ENCODE data around the gene SDK1.

DNA sequence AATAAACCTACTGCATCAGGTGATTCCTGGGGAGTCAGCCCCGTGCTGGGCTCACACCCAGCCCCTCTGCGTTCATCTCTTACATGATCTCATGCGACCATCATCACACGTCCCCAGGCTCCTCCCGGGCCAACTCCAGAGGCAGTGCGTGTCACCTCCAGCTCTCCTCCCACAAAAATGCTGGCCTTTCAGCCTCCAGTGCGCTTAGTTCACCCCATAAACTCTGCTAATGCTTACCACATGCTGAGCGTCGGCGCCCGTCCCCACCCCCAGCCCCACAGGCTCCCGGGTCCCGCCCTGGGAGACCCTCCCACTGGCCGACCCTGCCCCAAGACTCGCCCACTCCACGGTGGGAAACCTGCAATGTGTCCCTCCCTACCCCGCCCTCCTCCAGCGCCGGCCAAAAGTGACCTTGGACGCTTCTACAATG is 816 bp upstream of the SDK1 start:
- TF ChIP-seq, protein P1, sequence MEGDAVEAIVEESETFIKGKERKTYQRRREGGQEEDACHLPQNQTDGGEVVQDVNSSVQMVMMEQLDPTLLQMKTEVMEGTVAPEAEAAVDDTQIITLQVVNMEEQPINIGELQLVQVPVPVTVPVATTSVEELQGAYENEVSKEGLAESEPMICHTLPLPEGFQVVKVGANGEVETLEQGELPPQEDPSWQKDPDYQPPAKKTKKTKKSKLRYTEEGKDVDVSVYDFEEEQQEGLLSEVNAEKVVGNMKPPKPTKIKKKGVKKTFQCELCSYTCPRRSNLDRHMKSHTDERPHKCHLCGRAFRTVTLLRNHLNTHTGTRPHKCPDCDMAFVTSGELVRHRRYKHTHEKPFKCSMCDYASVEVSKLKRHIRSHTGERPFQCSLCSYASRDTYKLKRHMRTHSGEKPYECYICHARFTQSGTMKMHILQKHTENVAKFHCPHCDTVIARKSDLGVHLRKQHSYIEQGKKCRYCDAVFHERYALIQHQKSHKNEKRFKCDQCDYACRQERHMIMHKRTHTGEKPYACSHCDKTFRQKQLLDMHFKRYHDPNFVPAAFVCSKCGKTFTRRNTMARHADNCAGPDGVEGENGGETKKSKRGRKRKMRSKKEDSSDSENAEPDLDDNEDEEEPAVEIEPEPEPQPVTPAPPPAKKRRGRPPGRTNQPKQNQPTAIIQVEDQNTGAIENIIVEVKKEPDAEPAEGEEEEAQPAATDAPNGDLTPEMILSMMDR (IDR thresholded peaks at IDR 0.05) = no peak
- no peak for TF ChIP-seq TEAD4 (CRISPR knock-in tag; IDR thresholded peaks at IDR 0.05)

All from WTC11 (cell line).